MV-4-11 (cell line): ENCODE data around the gene TSKS.

Experiments used
- DNase-seq: peaks from one replicate; lab custom pipeline; 2025; lab: John Stamatoyannopoulos, UW

TSKS gene

GRCh38 chr19:49763230-49763629 lies at the start of gene TSKS:
TSS of gene TSKS (minus strand) at chr19:49763306. CDS start at chr19:49763247, 59 bp downstream.
- DNase-seq, result no peak

- no peak for DNase-seq
Measured at GRCh38 chr19:49812452-49812996, 49.4 kb upstream of the TSKS start.

- DNase-seq, result no peak
Measured at GRCh38 chr19:49811328-49811727, 48.2 kb upstream of the TSKS start.

GRCh38 chr19:49809941-49810389 lies 46.9 kb upstream of the TSKS start:
- no peak for DNase-seq

- no peak for DNase-seq
Measured at GRCh38 chr19:49809160-49809940, 46.2 kb upstream of the TSKS start.

- DNase-seq, result peak; percentile 20
Measured at GRCh38 chr19:49808711-49809159, 45.6 kb upstream of the TSKS start.

- DNase-seq, result peak; percentile 61
Measured at GRCh38 chr19:49807904-49808675, 45.0 kb upstream of the TSKS start.

- DNase-seq, result peak; percentile 92
Measured at GRCh38 chr19:49807058-49807903, 44.2 kb upstream of the TSKS start.

GRCh38 chr19:49806620-49806959 lies 43.5 kb upstream of the TSKS start:
- DNase-seq, result no peak

- no peak for DNase-seq
Measured at GRCh38 chr19:49805822-49806619, 42.9 kb upstream of the TSKS start.

- no peak for DNase-seq
Measured at GRCh38 chr19:49803529-49803856, 40.4 kb upstream of the TSKS start.

- no peak for DNase-seq
Measured at GRCh38 chr19:49802836-49803528, 39.9 kb upstream of the TSKS start.

GRCh38 chr19:49801966-49802661 lies 39.0 kb upstream of the TSKS start:
- no peak for DNase-seq

- no peak for DNase-seq
Measured at GRCh38 chr19:49801401-49801888, 38.3 kb upstream of the TSKS start.

GRCh38 chr19:49800771-49801170 lies 37.7 kb upstream of the TSKS start:
- no peak for DNase-seq

- no peak for DNase-seq
Measured at GRCh38 chr19:49799798-49800376, 36.8 kb upstream of the TSKS start.

- no peak for DNase-seq
Measured at GRCh38 chr19:49799271-49799797, 36.2 kb upstream of the TSKS start.

GRCh38 chr19:49798574-49798973 lies 35.5 kb upstream of the TSKS start:
- no peak for DNase-seq

GRCh38 chr19:49795615-49796014 lies 32.5 kb upstream of the TSKS start:
- DNase-seq, result no peak

- peak; percentile 44 for DNase-seq
Measured at GRCh38 chr19:49793561-49793840, 30.4 kb upstream of the TSKS start.
